Hepatic stellate cell (primary cell): ENCODE measurements around the gene TMEM255B.
A peak's percentile ranks its signal among the peaks of the same experiment; 100 is the strongest.
"Not testable (repeated sequence)": the region's sequence is repeated elsewhere in the genome, so short reads cannot be mapped to it uniquely, and the experiment has no call there.

Experiments
- DNase-seq: peaks from one replicate; pipeline ENCODE4 v3.0.0; 2011; ENCODE audit warnings: low spot score

TMEM255B gene

DNA sequence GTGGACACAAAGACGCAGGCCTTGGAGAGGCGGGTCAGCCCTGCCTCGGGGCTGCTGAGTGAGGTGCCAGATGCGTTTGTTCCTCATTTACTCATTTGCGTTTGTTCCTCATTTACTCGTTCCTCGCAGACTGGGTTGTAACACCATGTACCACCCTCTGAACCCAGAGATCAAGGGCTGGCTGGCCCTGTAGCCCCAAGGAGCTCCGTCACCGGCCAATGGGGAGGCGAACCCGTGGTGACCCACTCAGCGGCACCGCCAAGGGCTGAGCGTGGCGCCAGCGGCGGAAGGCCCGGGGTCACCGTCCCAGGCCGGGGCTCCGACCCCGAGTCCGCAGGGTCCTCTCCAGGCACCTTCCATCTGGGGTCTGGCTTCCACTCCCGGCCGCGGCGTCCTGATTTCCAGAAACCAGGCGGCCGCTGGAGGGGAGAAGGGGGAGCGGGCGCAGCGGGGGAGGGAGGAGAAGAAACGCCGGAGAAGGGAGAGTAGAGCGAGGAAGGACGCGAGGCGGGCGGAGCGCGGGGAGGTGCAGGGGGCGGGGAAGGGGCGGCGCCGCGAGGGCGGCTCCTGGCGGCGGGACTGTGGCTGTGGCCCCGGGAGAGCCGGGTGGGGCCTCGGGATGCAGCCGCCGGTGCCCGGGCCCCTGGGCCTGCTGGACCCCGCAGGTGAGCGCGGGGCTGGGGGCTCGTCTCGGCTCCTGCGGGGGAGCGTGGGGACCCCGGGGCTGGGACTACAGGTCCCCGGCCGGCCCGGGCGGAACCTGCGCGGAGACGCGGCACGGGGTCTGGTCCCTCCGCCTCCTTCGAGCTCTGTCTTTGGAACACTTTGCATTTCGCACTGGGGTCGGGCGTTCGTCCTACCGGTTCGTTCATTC is at the start of gene TMEM255B:
TSS of gene TMEM255B (plus strand) at position 576 of the 874 bp plus-strand sequence. CDS start at position 620, 44 bp downstream.
- DNase-seq = peak; percentile 93

DNA sequence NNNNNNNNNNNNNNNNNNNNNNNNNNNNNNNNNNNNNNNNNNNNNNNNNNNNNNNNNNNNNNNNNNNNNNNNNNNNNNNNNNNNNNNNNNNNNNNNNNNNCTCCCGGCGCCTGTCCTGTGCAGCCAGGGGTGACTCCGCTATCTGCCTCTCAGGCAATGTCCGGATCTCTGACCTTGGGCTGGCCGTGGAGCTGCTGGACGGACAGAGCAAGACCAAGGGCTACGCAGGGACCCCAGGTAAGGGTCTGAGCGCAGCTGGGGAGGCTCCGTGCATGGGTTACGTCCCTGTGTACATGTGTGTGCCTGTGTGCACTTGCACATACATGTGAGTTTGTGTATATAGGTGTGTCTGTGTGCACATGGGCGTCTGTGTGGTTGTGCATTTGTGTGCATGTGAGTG is 36.1 kb upstream of the TMEM255B start:
- no peak for DNase-seq

DNA sequence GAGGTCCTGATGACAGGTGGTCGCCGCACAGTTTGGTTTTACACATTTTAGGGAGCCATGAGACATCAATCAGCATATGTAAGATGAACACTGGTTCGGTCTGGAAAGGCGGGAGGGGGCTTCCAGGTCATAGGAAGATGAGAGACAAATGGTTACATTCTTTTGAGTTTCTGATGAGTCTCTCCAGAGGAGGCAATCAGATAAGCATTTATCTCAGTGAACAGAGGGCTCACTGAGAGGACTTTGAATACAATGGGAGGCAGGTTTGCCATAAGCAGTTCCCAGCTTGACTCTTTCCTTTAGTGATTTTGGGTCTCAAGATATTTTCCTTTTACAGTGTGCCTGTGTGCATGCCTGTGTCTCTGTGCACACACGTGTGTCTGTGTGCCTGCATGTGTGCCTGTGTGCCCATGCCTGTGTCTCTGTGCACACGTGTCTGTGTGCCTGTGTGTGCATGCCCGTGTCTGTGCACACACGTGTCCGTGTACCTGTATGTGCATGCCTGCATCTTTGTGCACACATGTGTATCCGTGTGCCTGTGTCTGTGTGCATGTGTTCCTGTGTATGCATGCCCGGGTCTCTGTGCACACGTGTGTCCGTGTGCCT is 35.5 kb upstream of the TMEM255B start:
- DNase-seq = no peak

DNA sequence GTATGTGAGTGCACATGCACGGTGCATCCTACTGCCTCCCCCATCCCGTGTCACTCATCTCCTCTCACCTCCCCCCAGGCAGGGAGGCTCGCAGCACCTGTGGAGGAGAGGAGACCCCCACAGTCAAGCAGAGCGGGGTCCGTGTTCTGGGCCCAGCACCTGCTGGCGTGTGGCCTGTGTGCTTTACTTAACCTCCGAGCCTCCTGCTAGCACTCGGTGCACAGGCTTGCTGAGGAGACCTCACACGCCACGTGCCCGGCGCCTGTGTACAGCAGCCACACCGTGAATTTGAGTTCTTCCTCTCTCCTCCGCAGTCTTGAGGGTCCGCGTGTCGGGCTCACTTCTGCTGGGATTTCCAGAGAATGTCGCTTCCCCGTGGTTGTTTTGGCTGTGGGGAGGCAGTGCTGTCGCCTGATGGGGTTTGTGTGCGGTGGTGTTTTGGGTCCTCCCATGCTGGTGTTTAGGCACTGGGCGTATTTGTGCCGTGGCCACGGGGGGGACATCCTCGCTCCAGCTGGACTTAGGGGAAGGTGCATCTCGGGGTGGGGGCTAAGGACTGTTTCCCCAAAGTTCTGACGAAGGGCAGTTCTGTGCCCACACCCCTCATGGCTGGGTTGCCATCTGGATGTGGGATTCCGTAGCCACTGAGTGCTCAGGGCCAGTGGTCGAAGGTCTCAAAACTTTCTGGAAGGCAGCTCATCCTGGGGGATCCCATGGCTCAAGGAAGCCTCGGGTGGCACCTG is 34.8 kb upstream of the TMEM255B start:
- no peak for DNase-seq

DNA sequence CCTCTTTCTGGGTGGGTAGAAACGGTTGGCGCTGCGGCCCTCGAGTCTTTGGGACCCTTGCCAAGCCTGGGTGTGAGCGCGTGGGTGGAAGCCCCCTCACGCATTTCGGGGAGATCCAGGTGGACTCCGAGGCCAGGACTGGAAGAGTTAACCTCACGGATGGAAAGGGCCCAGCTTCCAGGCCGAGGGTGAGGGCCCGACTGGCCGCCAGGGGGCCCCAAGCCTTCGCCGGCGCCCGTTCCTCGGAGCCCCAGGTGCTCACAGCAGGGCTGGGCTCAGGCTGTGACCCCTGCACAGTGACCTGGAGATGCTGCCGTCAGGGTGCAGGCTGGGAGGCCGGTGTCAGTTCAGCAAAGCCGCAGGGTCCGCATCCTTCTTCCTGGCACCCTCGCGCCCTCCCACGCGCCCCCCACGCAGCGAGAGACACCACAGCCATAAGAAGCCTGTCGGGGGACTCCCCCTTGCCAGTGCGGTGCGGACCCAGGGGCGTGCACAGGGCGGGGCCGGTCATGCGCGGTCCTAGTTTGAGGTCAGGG is 34.2 kb upstream of the TMEM255B start:
- peak; percentile 67 for DNase-seq

DNA sequence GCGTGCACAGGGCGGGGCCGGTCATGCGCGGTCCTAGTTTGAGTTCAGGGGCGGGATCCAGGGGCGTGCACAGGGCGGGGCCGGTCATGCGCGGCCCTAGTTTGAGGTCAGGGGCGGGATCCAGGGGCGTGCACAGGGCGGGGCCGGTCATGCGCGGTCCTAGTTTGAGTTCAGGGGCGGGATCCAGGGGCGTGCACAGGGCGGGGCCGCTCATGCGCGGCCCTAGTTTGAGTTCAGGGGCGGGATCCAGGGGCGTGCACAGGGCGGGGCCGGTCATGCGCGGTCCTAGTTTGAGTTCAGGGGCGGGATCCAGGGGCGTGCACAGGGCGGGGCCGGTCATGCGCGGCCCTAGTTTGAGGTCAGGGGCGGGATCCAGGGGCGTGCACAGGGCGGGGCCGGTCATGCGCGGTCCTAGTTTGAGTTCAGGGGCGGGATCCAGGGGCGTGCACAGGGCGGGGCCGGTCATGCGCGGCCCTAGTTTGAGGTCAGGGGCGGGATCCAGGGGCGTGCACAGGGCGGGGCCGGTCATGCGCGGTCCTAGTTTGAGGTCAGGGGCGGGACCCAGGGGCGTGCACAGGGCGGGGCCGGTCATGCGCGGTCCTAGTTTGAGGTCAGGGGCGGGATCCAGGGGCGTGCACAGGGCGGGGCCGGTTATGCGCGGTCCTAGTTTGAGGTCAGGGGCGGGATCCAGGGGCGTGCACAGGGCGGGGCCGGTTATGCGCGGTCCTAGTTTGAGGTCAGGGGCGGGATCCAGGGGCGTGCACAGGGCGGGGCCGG is 33.5 kb upstream of the TMEM255B start:
- not testable (repeated sequence) for DNase-seq

DNA sequence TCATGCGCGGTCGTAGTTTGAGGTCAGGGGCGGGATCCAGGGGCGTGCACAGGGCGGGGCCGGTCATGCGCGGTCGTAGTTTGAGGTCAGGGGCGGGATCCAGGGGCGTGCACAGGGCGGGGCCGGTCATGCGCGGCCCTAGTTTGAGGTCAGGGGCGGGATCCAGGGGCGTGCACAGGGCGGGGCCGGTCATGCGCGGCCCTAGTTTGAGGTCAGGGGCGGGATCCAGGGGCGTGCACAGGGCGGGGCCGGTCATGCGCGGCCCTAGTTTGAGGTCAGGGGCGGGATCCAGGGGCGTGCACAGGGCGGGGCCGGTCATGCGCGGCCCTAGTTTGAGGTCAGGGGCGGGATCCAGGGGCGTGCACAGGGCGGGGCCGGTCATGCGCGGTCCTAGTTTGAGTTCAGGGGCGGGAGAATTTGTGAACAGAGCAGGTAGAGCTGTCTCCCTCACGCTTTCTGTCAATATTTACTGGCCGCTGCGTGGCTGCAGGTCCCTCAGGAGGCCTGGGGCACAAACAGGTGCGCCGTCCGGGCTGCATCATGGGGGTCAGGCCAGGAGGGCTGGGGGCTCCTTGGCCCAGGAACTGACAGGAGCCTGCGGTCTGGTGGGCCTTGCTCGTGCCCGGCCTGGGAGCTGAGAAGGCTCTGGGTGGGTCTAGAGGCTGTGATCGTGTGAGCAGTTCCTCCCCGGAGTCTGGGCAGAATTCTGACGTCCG is 32.8 kb upstream of the TMEM255B start:
- not testable (repeated sequence) for DNase-seq

DNA sequence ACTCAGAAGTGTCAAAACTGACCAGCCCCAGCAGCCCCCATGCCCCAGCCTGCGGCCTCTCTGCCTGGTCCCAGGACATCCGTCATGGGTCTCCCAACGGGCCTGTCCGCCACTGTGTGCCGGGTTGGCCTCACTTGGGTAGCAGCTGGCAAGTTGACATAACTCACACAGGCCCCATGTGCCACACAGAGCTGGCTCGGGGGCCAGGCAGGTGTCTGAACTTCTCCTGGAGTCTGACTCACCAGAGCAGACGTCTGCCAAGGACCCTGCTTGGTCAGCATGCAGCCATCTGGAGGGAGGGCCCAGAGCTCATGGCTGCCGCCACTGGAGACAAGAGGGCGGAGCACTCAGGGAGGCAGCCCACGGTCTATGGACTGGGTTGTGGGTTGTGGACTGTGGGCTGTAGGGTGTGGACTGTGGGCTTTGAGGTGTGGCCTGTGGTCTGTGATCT is 32.0 kb upstream of the TMEM255B start:
- no peak for DNase-seq

DNA sequence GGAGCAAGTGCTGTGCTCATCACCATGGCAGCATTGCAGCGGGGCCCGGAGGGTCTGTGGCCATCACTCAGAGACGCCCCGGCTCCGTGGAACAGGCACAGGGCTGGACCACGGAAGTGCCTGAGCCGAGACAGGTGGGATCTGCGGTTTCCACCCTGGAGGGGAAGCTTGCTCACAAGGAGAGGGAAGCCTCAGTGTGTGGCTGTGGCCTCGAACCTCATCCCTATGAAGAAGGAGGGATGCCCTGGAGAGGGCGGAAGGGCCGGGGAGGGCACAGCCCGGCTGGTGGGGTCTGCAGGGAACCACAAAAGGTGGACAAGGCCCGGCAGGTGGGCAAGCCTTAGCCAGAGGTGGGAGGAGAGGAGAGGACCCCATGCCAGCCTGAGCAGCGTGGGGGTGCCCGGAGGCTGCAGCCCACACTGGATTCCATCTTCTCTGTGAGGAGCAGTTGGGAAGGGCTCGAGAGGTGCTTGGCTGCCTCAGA is 30.4 kb upstream of the TMEM255B start:
- no peak for DNase-seq

DNA sequence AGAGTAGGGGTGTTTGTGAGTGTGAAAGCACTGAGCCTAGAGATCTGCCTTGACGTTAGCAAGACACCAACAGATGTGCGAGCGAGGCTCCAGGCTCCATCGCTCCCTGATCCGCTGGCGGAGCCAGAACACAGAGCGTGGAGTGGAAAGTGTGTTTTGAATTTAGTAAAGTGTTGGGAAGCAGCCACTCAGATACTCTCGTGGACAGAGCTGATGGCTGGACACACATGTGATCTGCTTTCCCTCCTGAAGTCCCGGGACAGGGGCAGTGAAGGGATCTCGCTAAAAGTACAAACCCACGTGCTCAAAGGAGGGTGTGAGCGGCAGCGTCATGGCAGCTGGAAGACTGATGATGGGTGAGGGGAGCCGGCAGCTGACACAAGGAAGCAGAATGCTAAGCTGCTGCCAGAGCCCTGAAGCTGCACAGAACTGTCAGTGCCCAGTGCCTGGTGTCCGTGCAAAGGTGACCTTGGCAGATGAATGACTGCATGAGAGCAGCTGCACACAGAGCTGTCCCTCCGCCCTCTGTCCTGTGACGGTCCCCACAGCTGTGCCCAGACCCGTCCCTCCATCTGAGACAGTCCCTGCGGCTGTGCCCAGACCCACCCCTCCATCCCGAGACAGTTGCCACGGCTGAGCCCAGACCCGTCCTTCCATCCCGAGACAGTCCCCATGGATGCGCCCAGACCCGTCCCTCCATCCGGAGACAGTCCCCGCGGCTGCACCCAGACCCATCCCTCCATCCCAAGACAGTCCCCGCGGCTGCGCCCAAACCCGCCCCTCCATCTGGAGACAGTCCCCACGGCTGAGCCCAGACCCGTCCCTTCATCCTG is 29.6 kb upstream of the TMEM255B start:
- DNase-seq = peak; percentile 49

DNA sequence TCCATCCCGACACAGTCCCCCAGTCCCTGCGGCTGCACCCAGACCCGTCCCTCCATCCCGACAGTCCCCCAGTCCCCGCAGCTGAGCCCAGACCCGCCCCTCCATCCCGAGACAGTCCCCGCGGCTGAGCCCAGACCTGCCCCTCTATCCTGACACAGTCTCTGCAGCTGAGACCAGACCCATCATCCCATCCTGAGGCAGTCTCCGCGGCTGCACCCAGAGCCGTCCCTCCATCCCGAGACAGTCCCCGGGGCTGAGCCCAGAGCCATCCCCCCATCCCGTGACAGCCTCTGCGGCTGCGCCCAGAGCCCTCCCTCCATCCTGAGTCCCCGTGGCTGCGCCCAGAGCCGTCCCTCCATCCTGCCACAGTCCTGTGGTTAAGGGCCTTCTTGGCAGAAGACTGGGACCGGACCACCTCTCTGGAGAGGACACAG is 28.8 kb upstream of the TMEM255B start:
- no peak for DNase-seq

DNA sequence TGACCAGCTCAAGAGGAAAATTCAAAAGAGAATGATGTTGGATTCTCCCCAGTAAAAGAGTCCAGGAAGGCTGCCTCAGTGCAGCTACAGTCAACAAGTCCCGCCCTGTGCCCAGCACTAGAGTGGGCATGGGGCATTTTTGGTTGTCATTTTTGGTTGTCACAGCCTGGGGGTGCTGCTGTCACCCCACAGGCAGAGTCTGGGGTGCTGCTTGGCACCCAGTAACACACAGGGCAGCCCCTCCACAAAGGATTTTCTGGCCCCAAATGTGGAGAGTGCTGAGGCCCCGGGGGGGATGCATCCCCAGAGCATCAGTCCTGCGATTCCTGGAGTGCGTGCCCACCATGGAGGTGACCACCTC is 28.2 kb upstream of the TMEM255B start:
- no peak for DNase-seq

DNA sequence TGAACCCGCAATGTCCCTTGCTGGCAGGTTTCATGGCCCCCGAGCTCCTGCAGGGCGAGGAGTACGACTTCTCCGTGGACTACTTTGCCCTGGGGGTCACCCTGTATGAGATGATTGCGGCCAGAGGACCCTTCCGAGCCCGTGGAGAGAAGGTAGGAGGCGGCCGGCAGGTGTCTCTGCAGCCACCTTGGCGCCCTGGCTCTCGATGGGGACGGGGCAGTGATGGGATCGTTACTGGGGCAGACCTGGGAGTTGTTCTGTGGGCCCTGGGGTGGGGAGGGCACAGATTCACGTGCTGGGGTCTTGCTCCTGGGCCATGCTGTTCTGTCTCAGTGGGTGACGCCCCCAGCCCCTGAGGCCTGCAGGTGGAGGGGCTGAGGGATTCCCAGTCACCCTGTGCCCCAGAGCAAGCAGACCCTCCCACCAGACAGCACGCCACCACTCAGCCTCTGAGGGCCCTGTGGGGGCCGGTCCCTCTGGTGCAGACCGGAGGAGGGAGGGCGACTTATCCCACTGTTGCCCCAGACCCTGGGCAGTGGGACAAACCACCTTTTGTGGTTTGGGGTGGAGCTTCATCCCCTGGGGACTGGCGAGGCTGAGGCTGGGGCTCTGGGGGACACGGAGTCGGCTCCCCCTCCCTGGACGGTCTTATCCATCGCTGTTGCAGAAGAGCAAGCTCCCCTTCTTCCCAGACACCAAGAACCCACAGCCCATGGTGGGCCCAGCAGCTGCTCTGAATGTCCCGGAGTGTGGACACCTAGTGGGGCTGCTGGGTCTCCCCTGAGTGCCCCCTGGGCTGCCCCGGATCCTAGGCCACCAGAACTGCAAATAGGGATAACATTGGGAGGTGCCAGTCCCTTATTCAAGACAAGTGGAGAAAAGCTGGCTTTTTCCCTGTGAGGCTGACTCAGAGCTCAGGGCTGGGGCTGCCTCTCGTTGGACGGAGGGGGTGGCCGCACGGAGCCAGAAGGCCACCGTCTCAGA is 27.5 kb upstream of the TMEM255B start:
- DNase-seq = no peak

DNA sequence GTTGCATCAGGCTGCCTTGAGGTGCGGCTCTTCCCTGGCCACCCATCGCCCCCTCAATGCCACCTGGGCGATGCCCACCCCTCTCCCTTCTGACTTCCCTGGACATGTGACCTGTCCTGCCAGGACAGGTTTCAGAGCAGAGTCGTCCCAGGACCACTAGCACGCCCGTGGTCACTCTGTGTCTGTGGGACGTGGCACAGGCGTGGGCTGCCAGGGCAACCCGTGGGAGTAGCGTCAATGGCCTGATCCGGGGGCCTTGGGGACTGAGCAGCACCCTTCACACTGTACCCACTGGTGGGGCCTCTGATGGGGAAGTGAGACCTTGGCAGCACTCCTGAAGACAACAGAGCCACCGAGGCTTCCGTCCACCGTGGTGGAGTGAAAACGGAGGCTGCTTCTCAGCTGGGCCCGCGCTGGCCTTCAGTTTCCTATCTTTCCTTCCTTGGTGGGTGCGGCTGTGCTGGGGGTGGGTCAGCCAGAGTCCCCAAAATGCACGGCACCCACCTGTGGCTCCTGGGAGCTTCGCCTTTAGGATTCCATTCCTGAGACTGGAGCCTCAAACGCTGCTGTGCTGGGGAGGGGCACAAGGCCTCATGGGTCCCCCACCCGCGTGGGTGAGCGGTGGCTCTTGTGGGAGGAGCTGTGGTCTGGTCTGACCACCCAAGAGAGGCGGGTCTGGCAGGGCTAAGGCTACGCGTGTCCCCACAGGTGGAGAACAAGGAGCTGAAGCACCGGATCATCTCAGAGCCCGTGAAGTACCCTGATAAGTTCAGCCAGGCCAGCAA is 26.7 kb upstream of the TMEM255B start:
- DNase-seq = no peak

DNA sequence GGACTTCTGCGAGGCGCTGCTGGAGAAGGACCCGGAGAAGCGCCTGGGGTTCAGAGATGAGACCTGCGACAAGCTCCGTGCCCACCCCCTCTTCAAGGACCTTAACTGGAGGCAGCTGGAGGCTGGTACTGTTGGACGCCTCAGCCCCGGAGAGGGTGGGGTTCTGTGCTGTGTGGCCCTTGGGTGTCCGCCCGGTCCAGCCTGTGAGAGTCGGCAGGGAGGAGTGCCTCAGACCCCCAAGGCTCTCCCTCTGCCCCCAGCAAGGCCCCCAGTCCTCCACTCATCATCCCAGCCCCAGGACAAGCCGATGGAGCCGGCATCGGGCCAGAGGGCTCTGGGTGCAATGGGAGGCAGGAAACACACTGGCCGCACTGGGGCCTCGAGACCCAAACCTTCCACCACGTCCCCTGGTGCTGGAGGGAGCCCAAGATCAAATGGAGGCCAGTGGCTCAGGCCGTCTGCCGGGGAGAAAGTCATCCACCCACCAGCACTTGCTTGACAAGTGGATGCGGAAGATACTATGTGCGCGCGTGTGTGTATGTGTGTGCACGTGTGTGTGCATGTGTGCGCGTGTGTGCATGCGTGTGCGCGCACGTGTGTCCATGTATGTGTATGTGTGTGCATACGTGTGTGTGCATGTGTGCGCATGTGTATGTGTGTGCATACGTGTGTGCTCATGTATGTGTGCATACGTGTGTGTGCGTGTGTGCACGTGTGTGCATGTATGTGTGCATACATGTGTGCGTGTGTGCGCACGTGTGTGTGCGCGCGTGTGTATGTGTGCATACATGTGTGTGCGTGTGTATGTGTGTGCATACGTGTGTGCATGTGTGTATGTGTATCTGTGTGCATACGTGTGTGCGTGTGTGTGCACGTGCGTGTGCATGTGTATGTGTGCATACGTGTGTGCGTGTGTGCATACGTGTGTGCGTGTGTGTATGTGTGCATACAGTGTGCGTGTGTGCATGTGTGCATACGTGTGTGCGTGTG is 25.8 kb upstream of the TMEM255B start:
- no peak for DNase-seq

DNA sequence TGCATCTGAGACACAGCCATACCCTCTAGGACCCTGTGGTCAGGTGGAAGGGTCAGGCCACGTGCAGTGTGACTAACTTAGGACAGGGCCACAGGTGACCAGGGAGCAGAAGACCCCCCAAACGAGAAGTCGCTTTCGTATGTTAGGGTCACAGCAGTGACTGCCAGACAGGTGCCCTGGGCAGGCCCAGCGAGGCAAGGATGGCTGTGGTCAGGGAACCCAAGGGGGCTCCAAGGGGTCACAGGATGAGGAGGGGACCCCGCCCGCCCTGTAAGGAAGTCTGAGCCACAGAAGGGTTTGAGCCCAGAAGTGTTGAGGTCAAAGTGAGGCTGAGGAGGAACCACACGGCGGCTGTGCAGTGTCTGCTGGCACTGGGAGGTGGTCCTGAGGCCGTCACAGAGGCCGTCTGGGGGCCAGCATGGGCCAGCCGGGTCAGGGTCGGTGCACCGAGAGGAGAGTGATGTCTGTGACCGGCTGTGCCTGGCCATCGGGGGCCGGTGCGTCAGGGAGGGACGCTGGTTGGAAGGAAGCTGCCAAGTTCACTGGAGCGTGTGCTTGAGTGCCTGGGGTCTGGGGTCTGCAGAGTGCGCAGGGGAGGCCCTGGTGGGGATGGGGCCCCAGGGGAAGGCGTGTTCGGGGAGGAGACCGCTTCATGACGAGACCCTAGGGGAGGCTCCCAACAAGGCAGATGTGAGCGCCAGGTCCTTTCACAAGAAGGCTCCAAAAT is 24.8 kb upstream of the TMEM255B start:
- no peak for DNase-seq
